Measurements from ENCODE around the gene MEAF6. TPM values are rescaled to one million over a fixed set of nuclear protein-coding genes. Genes with fewer than 3 reads are reported as not detected.

MEAF6 gene
- total and polyA plus RNA-seq, 10 donors: 39.5 to 69.0 (median 56.2) TPM

- Histone ChIP-seq H3K27me3 (replicated peaks in 1 of 7) (peaks cover 0 to 23% (median 0%) of the 10 kb centered on the region in 7 donors), H3K4me1 (peaks cover 0 to 16% (median 9%) of the 10 kb centered on the region in 6 donors), H3K27ac (no peak overlapping the region), H3K9me3 (no peaks in the 10 kb centered on the region), H3K4me3 (no peak overlapping the region), H3K36me3 (no peaks in the 10 kb centered on the region)
- intact Hi-C loops (cut with DNase I; ENCODE audit: low total_unique reads): no loop called here
- TF ChIP-seq CTCF (IDR thresholded peaks at IDR 0.05 in 8 of 11, conservative IDR thresholded peaks at IDR 0.05 in 3 of 11) (no peak), POLR2A (IDR thresholded peaks at IDR 0.05) (no peak), POLR2AphosphoS5 (IDR thresholded peaks at IDR 0.05) (no peak)
- 52 to 70% (median 62%) methylated on average over 6 of the region's 6 CpGs for WGBS, 5 donors
- no peak for DNase-seq
Observed at GRCh38 chr1:37446874-37447273, 67.7 kb downstream of the MEAF6 start.

GRCh38 chr1:37442644-37443043, 71.9 kb downstream of the MEAF6 start:
- TF ChIP-seq POLR2A (IDR thresholded peaks at IDR 0.05) (no peak), CTCF (IDR thresholded peaks at IDR 0.05 in 8 of 11, conservative IDR thresholded peaks at IDR 0.05 in 3 of 11) (no peak), POLR2AphosphoS5 (IDR thresholded peaks at IDR 0.05) (no peak)
- no peak overlapping the region for H3K4me3 ChIP-seq
- DNase-seq: no peak
- intact Hi-C loops (cut with DNase I; ENCODE audit: low total_unique reads): no loop called here
- H3K9me3 ChIP-seq: no peaks in the 10 kb centered on the region
- no peak overlapping the region for H3K27ac ChIP-seq
- H3K36me3 ChIP-seq: no peaks in the 10 kb centered on the region
- H3K27me3 ChIP-seq (replicated peaks in 1 of 7): peaks cover 0 to 36% (median 0%) of the 10 kb centered on the region in 7 donors
- WGBS, 5 donors: 63 to 73% (median 72%) methylated on average over 2 of the region's 2 CpGs
- no peaks in the 10 kb centered on the region for H3K4me1 ChIP-seq

Small RNA genes lying within 50 kb of the gene (microRNA-seq; reads per million reads assigned to microRNA genes)
- gene MIR5581 (0 to 0.36 (median 0) reads per million in 3 donors), gene MIR6732 (0.28 to 1.1 (median 0.72) reads per million in 3 donors)

Small RNA genes lying within 50 kb of the gene (small RNA-seq; reads per million reads assigned to genes)
- 0 reads per million in 4 donors for gene AL034379.1
- 0 to 0.08 (median 0) reads per million in 4 donors for gene MIR5581

Other genes with a start within 250 kb of the MEAF6 start
- 10 to 100 TPM; 18.0 to 33.1 (median 21.3) TPM for gene ZC3H12A, start 40.2 kb downstream of the MEAF6 start, total RNA-seq
- gene ZC3H12A, start 40.2 kb downstream of the MEAF6 start, polyA plus RNA-seq: 10 to 100 TPM in 2 of 3 donors, 1 to 10 TPM in 1; 9.7 to 12.8 (median 11.3) TPM
- gene SNIP1, start 39.5 kb upstream of the MEAF6 start, total RNA-seq: 10 to 100 TPM; 18.7 to 26.6 (median 20.7) TPM
- 1 to 10 TPM; 4.3 to 6.6 (median 6.0) TPM for gene SNIP1, start 39.5 kb upstream of the MEAF6 start, polyA plus RNA-seq
- 1 to 10 TPM in 6 of 7 donors, under 1 TPM in 1; 0.98 to 2.6 (median 1.7) TPM for gene DNALI1, start 42.2 kb upstream of the MEAF6 start, total RNA-seq
- gene DNALI1, start 42.2 kb upstream of the MEAF6 start, polyA plus RNA-seq: 1 to 10 TPM; 1.2 to 2.2 (median 1.5) TPM
- gene GNL2, start 81.2 kb upstream of the MEAF6 start, total RNA-seq: 10 to 100 TPM; 28.9 to 58.0 (median 34.8) TPM
- gene GNL2, start 81.2 kb upstream of the MEAF6 start, polyA plus RNA-seq: 10 to 100 TPM; 31.8 to 49.2 (median 41.8) TPM
- 1 to 10 TPM in 1 of 7 donors, under 1 TPM in 5, not detected in 1; 0.37 to 1.0 (median 0.53) TPM for gene RSPO1, start 120.1 kb upstream of the MEAF6 start, total RNA-seq
- under 1 TPM; 0.20 to 0.50 (median 0.48) TPM for gene RSPO1, start 120.1 kb upstream of the MEAF6 start, polyA plus RNA-seq
- gene CDCA8, start 177.8 kb upstream of the MEAF6 start, total RNA-seq: 1 to 10 TPM; 1.2 to 8.2 (median 4.3) TPM
- gene CDCA8, start 177.8 kb upstream of the MEAF6 start, polyA plus RNA-seq: 1 to 10 TPM; 1.5 to 7.7 (median 3.9) TPM

Measured in spleen (tissue), 11 donors.